Body of pancreas (tissue), 4 donors: Measurements from ENCODE around the gene ACER3. TPM values are rescaled to one million over a fixed set of nuclear protein-coding genes. Genes with fewer than 3 reads are reported as not detected.
A peak's percentile ranks its signal among the peaks of the same experiment; 100 is the strongest.
"Not testable (repeated sequence)": the region's sequence is repeated elsewhere in the genome, so short reads cannot be mapped to it uniquely, and the experiment has no call there.

ENCODE experiments used
- ATAC-seq: fragments of 150-250 bp; one replicate; pipeline ENCODE4 v1.9.1; 2016
- DNase-seq, 4 donors: peaks; one replicate each; pipeline ENCODE4 v3.0.0-alpha.2; 2019
- H3K27ac ChIP-seq, 4 donors: fragments of 200-600 bp; sonication (generic); 1 replicate in 3 of 4; 2 replicates in 1 of 4; pipeline versions ENCODE4 v1.5.1 to v1.6.1; 2016 to 2019; ENCODE audit warnings: mild to moderate bottlenecking in 1 of 4, mixed read lengths in 1 of 4, moderate library complexity in 1 of 4
- H3K27me3 ChIP-seq, 2 donors: fragments of 200-600 bp; sonication (generic); one replicate each; pipeline ENCODE4 v1.6.0; 2016; ENCODE audit warnings: mild to moderate bottlenecking in 1 of 2
- H3K36me3 ChIP-seq, 2 donors: fragments of 200-600 bp; sonication (generic); replicated peaks in 1 of 2; 2 replicates each; pipeline ENCODE4 v1.5.1; 2016; ENCODE audit warnings: low read depth in 2 of 2; ENCODE audit not compliant: insufficient read depth in 1 of 2
- H3K4me1 ChIP-seq: fragments of 200-600 bp; sonication (generic); one replicate; pipeline ENCODE4 v1.6.0; 2016
- H3K4me3 ChIP-seq, 2 donors: fragments of 200-600 bp; sonication (generic); 1 replicate in 1 of 2; 2 replicates in 1 of 2; pipeline ENCODE4 v1.5.1; 2016 to 2019
- H3K9me3 ChIP-seq, 3 donors: fragments of 200-600 bp; sonication (generic); 1 replicate in 2 of 3; 2 replicates in 1 of 3; pipeline ENCODE4 v1.5.1; 2016
- POLR2A ChIP-seq, 3 donors: fragments of 450-650 bp; IDR thresholded peaks; one replicate each; pipeline ENCODE4 v1.6.1; 2016; ENCODE audit warnings: antibody characterized with exemption in 3 of 3, mild to moderate bottlenecking in 2 of 3
- WGBS, 2 donors: methylation state at CpG; one replicate each; pipeline ENCODE4 v1.1.5; 2017; 5-methylcytosine and 5-hydroxymethylcytosine counted together
- intact Hi-C: fragments of 100-400 bp; cut with DNase I; formaldehyde crosslinking; loops from one replicate; pipeline ENCODE4 v1.15.1; 2023
- total RNA-seq, 2 donors: library from RNA; depleted of rRNA; stranded (reverse); fragments of >200 nt; gene quantifications; one replicate each; pipeline ENCODE4 v1.1.0, GENCODE V29; 2016
- TF ChIP-seq, protein P1 (sequence below), 7 experiments: fragments of 450-650 bp in 4 of 7; fragments of 200-600 bp in 3 of 7; sonication (generic) in 3 of 7; IDR thresholded peaks; one replicate each; pipeline ENCODE4 v1.5.1; 2016 to 2019; ENCODE audit warnings: antibody characterized with exemption in 7 of 7

ACER3 gene
- total RNA-seq, 2 donors from 2014 or later: 4.6 to 5.2 TPM

DNA sequence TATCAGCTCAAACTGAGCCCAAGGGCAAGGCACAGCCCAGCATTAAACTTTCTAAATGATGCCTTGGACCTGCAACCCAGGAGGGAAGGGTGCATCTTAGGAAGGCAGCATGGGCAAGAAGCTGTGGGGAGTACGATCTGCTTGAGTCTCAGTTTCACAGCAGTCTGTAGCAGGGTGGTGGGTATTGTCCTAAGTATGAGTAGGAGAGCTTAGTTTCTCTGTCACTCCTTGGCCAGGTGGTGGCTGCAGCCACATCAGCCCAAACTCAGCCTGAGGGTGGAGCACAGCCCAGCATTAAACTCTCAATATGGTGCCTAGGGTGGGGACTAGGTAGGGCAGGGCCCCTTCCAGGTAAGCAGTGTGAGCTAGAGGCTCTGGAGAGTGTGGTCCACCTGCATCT is 85.5 kb downstream of the ACER3 start:
- intact Hi-C loops: no loop called here
- 100% methylated on average over 1 of the region's 1 CpG; no CpG with 5 or more reads in 1 of the 2 donors for WGBS, 2 donors
- ATAC-seq: no peak

DNA sequence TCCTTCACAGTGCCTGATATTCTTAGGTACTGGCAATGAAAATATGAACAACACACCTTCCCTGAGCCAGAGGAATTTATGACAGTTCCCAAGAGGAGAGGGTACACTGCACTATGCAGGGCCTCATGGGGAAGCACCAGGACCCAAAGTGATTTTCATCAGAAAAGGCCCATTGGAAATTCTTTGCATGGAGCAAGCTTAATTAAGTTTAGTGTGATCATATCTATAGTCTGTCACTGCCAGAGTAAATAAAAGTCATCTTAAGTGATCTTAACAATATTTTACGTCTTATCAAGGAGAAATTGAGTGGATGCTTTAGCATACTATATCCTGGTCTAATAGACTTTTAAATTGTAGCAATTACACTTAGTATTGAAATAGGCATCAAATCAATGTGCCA is 86.5 kb downstream of the ACER3 start:
- no peak for TF ChIP-seq POLR2A (IDR thresholded peaks at IDR 0.05)
- TF ChIP-seq, protein P1, sequence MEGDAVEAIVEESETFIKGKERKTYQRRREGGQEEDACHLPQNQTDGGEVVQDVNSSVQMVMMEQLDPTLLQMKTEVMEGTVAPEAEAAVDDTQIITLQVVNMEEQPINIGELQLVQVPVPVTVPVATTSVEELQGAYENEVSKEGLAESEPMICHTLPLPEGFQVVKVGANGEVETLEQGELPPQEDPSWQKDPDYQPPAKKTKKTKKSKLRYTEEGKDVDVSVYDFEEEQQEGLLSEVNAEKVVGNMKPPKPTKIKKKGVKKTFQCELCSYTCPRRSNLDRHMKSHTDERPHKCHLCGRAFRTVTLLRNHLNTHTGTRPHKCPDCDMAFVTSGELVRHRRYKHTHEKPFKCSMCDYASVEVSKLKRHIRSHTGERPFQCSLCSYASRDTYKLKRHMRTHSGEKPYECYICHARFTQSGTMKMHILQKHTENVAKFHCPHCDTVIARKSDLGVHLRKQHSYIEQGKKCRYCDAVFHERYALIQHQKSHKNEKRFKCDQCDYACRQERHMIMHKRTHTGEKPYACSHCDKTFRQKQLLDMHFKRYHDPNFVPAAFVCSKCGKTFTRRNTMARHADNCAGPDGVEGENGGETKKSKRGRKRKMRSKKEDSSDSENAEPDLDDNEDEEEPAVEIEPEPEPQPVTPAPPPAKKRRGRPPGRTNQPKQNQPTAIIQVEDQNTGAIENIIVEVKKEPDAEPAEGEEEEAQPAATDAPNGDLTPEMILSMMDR (IDR thresholded peaks at IDR 0.05): no peak
- no peak for DNase-seq
- no peaks in the 10 kb centered on the region for H3K36me3 ChIP-seq
- WGBS, 2 donors: 79 to 90% methylated on average over 1 of the region's 1 CpG
- no peaks in the 10 kb centered on the region for H3K4me1 ChIP-seq
- no peak overlapping the region for H3K4me3 ChIP-seq
- intact Hi-C loops: no loop called here
- no peaks in the 10 kb centered on the region for H3K27me3 ChIP-seq
- H3K27ac ChIP-seq: no peak overlapping the region
- no peak for ATAC-seq
- H3K9me3 ChIP-seq: no peaks in the 10 kb centered on the region

More for the DNA sequence above, 85.5 kb downstream of the ACER3 start:
- Histone ChIP-seq H3K4me1 (no peaks in the 10 kb centered on the region), H3K27me3 (no peaks in the 10 kb centered on the region), H3K36me3 (no peaks in the 10 kb centered on the region), H3K4me3 (no peak overlapping the region), H3K27ac (no peak overlapping the region), H3K9me3 (no peaks in the 10 kb centered on the region)
- DNase-seq: no peak
- TF ChIP-seq, protein P1 (IDR thresholded peaks at IDR 0.05): no peak
- no peak for TF ChIP-seq POLR2A (IDR thresholded peaks at IDR 0.05)

DNA sequence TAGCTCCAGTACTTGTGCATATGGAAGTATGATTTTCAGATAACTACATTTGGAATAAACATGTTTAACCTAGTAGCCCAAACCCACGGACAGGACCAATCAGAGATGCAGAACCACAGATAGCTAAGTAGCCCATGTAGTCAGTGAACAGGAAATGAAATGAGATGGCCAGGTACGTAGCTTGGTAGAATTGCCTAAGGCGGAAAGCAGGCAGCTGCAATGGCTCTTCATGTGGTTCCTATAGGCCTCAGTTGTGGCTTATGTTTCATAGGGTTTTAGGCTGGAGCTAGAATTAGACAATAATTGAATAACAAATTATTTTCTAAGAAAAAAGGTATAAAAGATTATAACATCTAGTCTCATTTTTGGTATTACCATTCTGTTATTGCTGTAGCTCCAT is 87.1 kb downstream of the ACER3 start:
- intact Hi-C loops: no loop called here
- WGBS, 2 donors: 85 to 93% methylated on average over 3 of the region's 3 CpGs
- H3K27me3 ChIP-seq: no peaks in the 10 kb centered on the region
- H3K27ac ChIP-seq: no peak overlapping the region
- no peaks in the 10 kb centered on the region for H3K9me3 ChIP-seq
- no peak for DNase-seq
- no peak for ATAC-seq
- H3K4me1 ChIP-seq: no peaks in the 10 kb centered on the region
- no peaks in the 10 kb centered on the region for H3K36me3 ChIP-seq
- TF ChIP-seq, protein P1 (IDR thresholded peaks at IDR 0.05): no peak
- TF ChIP-seq POLR2A (IDR thresholded peaks at IDR 0.05): no peak
- no peak overlapping the region for H3K4me3 ChIP-seq

DNA sequence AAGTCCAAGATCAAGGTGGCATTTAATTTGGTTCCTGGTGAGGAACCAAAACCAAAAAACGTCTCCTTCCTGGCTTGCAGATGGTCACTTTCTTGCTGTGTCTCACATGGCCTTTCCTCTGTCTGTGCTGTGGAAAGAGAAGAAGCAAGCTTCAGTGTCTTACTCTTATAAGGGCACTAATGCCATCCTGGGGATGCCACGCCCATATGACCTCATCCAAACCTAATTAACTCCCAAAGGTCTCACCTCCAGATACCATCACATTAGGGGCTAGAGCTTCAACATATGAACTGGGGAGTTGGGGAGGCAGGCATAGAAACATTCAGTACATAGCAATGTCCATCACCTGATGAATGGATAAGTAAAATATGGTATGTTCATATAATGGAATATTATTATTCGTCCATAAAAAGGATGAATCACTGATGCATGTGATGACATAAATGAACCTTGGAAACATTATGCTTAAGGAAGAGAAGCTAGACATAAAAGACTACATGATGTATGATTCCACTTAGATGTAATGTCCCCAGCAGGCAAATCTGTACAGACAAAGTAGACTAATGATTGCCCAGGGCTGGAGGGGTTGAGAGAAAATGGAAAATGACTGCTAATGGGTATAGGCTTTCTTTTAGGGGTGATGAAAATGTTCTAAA is 94.9 kb downstream of the ACER3 start:
- Histone ChIP-seq H3K36me3 (no peaks in the 10 kb centered on the region), H3K4me3 (no peak overlapping the region), H3K27me3 (no peaks in the 10 kb centered on the region), H3K9me3 (no peaks in the 10 kb centered on the region), H3K27ac (no peak overlapping the region), H3K4me1 (no peaks in the 10 kb centered on the region)
- TF ChIP-seq POLR2A (IDR thresholded peaks at IDR 0.05): no peak
- 89 to 91% methylated on average over 3 of the region's 3 CpGs for WGBS, 2 donors
- ATAC-seq (no peak), DNase-seq (no peak)
- intact Hi-C loops: no loop called here

DNA sequence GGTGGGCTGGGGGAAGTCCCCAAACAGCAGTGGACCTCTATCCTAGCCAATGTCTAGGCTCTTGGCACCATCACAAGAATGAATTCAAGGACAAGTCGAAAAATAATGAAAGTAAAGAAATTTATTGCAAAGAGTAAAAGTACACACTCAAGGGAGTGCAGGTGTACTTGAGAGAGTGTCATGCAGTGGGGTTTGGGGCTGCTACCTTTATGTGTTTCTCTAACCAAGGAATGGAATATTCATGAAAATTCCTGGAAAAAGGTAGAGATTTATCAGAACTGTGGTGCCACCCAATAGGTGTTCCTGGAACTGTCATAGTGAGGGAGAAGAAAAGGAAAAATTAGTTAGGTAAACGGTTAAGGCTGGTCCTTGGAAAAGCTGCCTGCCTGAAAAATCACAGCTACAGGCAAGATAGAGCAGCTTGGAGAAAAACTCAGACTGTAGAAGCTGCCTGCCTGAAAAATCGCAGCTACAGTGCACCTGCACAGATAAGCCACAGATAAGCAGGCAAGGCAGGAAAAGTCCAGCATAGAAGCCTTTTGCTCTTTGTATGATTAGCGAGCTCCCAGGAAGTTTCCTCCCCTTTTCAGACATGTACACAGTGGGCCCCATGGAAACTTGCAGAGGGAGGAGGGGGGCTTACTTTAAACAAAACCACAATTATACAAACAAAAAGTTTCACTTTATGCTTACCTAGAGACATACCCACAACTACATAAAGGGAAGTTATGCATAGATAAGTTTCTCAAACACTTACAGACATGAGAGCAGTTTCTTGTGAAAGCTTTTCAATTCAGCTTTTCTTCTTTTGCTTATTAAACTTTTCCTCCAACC is 102.1 kb downstream of the ACER3 start:
- DNase-seq (peak in 3 of 4 donors; percentile 38 to 72 (median 67)), ATAC-seq (peak; percentile 53)
- intact Hi-C loops: no loop called here
- Histone ChIP-seq H3K4me1 (peaks cover 14% of the 10 kb centered on the region), H3K4me3 (no peak overlapping the region), H3K27me3 (no peaks in the 10 kb centered on the region), H3K27ac (no peak overlapping the region), H3K9me3 (no peaks in the 10 kb centered on the region), H3K36me3 (no peaks in the 10 kb centered on the region)
- 23 to 40% methylated on average over 4 of the region's 4 CpGs for WGBS, 2 donors
- TF ChIP-seq, protein P1 (IDR thresholded peaks at IDR 0.05): no peak
- TF ChIP-seq POLR2A (IDR thresholded peaks at IDR 0.05): no peak

DNA sequence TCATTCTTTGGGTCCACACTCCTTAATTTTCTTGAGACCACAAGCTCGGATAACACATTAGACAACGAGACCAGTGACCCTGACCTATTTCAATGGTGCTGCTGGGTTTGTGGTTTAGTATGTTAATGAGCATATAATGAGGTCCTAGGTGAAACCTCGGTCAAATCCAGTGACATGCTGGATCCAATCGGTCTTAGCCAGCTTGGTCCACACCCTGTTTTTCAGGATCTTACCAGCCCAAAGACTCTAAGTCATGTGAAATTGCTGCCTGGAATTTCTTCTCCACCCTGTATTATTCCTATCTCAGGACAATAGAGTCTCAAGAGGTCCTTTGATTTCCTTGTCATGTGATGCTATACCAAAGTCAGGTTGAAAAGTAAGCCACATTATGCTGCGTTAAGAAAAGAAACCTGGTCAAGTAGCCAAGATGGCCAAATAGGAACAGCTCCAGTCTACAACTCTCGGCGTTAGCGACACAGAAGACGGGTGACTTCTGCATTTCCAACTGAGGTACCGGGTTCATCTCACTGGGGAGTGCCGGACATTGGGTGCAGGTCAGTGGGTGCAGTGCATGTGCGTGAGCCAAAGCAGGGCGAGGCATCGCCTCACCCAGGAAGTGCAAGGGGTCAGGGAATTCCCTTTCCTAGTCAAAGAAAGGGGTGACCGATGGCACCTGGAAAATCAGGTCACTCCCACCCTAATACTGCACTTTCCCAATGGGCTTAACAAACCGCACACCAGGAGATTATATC is 102.9 kb downstream of the ACER3 start:
- ATAC-seq, DNase-seq, intact Hi-C loops, H3K27me3 ChIP-seq, H3K36me3 ChIP-seq, H3K4me3 ChIP-seq, H3K27ac ChIP-seq, H3K9me3 ChIP-seq: not testable (repeated sequence)
- peaks cover 14% of the 10 kb centered on the region for H3K4me1 ChIP-seq
- 78 to 85% methylated on average over 16 of the region's 16 CpGs for WGBS, 2 donors
